Neural progenitor cell (in vitro differentiated cells): Measurements from ENCODE around the gene SIDT2. TPM values are rescaled to one million over a fixed set of nuclear protein-coding genes. Genes with fewer than 3 reads are reported as not detected.

Source experiments
- DNase-seq: peaks from one replicate; pipeline ENCODE4 v3.0.0-alpha.2; 2016; ENCODE audit warnings: low spot score
- H2AFZ ChIP-seq: fragments of 200-600 bp; sonication (generic); replicated peaks from 2 replicates; pipeline ENCODE4 v1.6.1; 2016; ENCODE audit warnings: antibody characterized with exemption
- H3F3A ChIP-seq: fragments of 200-600 bp; sonication (generic); 2 replicates; pipeline ENCODE4 v1.6.1; 2016; ENCODE audit warnings: antibody characterized with exemption, low read depth
- H3K27ac ChIP-seq: fragments of 200-600 bp; sonication (generic); 2 replicates; pipeline ENCODE4 v1.5.1; 2016; ENCODE audit warnings: mild to moderate bottlenecking
- H3K27me3 ChIP-seq: fragments of 200-600 bp; sonication (generic); 2 replicates; pipeline ENCODE4 v1.6.1; 2016; ENCODE audit warnings: mild to moderate bottlenecking, moderate library complexity
- H3K36me3 ChIP-seq: fragments of 200-600 bp; sonication (generic); 2 replicates; pipeline ENCODE4 v1.5.1; 2016
- H3K4me1 ChIP-seq: fragments of 200-600 bp; sonication (generic); 2 replicates; pipeline ENCODE4 v1.6.1; 2016; ENCODE audit warnings: mixed run types
- H3K4me2 ChIP-seq: fragments of 200-600 bp; sonication (generic); 2 replicates; pipeline ENCODE4 v1.6.1; 2016
- H3K4me3 ChIP-seq: fragments of 200-600 bp; sonication (generic); 2 replicates; pipeline ENCODE4 v1.5.1; 2016
- H3K79me2 ChIP-seq: fragments of 200-600 bp; sonication (generic); 2 replicates; pipeline ENCODE4 v1.6.1; 2016; ENCODE audit warnings: low read depth
- H3K9ac ChIP-seq: fragments of 200-600 bp; sonication (generic); 2 replicates; pipeline ENCODE4 v1.6.1; 2016
- H3K9me3 ChIP-seq: fragments of 200-600 bp; sonication (generic); 2 replicates; pipeline ENCODE4 v1.5.1; 2016; ENCODE audit warnings: low read depth
- H4K20me1 ChIP-seq: fragments of 200-600 bp; sonication (generic); 2 replicates; pipeline ENCODE4 v1.6.1; 2016; ENCODE audit warnings: low read depth
- H3K27ac Mint-ChIP-seq: 3 replicates; pipeline ENCODE4 v1.8.0; 2021; ENCODE audit warnings: mixed read lengths
- H3K27me3 Mint-ChIP-seq: 2 replicates; pipeline ENCODE4 v1.8.0; 2022; ENCODE audit warnings: low read depth, mild to moderate bottlenecking, inconsistent platforms, moderate library complexity, mixed read lengths; ENCODE audit not compliant: insufficient read depth
- H3K36me3 Mint-ChIP-seq: 3 replicates; pipeline ENCODE4 v1.8.0; 2021; ENCODE audit warnings: mixed read lengths
- H3K4me1 Mint-ChIP-seq: 3 replicates; pipeline ENCODE4 v1.8.0; 2021; ENCODE audit warnings: mixed read lengths
- H3K4me3 Mint-ChIP-seq: 3 replicates; pipeline ENCODE4 v1.8.0; 2021; ENCODE audit warnings: mild to moderate bottlenecking, moderate library complexity, mixed read lengths
- H3K9me3 Mint-ChIP-seq: 3 replicates; pipeline ENCODE4 v1.8.0; 2020; ENCODE audit warnings: mixed read lengths
- CTCF ChIP-seq: fragments of 200-600 bp; sonication (generic); IDR thresholded peaks from 2 replicates; pipeline ENCODE4 v1.5.1; 2017; ENCODE audit warnings: antibody characterized with exemption, mild to moderate bottlenecking
- EZH2 ChIP-seq: fragments of 200-600 bp; sonication (generic); IDR thresholded peaks from 2 replicates; pipeline ENCODE4 v1.6.1; 2017; ENCODE audit warnings: antibody characterized with exemption, mild to moderate bottlenecking, moderate library complexity
- EZH2phosphoT487 ChIP-seq: fragments of 200-600 bp; sonication (generic); IDR thresholded peaks from 2 replicates; pipeline ENCODE4 v1.6.1; 2017; ENCODE audit warnings: antibody characterized with exemption
- total RNA-seq: library from RNA; depleted of rRNA; stranded (reverse); fragments of >200 nt; gene quantifications from 2 replicates; pipeline ENCODE4 v1.2.3, GENCODE V29; 2015; ENCODE audit warnings: low replicate concordance

SIDT2 gene
- total RNA-seq, 1 donor from 2014 or later, result 13.3 TPM

GRCh38 chr11:117159892-117160291 lies 18.7 kb upstream of the SIDT2 start:
- H3K4me3 Mint-ChIP-seq, result no peak overlapping the region
- Histone ChIP-seq H3K4me2 (no peak overlapping the region), H3K27me3 (no peaks in the 10 kb centered on the region), H3K36me3 (peaks cover 19% of the 10 kb centered on the region), H3K27ac (no peak overlapping the region), H3K4me3 (no peak overlapping the region), H2AFZ (no peak overlapping the region), H3K79me2 (peaks cover 84% of the 10 kb centered on the region), H3F3A (peaks cover 13% of the 10 kb centered on the region), H3K4me1 (no peaks in the 10 kb centered on the region), H3K9me3 (no peaks in the 10 kb centered on the region), H4K20me1 (peaks cover 68% of the 10 kb centered on the region), H3K9ac (no peak overlapping the region)
- peaks cover 22% of the 10 kb centered on the region for H3K36me3 Mint-ChIP-seq
- H3K9me3 Mint-ChIP-seq, result no peaks in the 10 kb centered on the region
- no peak for TF ChIP-seq EZH2phosphoT487
- no peak for TF ChIP-seq EZH2
- no peak for DNase-seq
- H3K27me3 Mint-ChIP-seq, result peaks cover 2% of the 10 kb centered on the region
- H3K4me1 Mint-ChIP-seq, result no peaks in the 10 kb centered on the region
- H3K27ac Mint-ChIP-seq, result no peak overlapping the region

- H3F3A ChIP-seq, result peaks cover 9% of the 10 kb centered on the region
- no peaks in the 10 kb centered on the region for H3K27me3 ChIP-seq
- Mint-ChIP-seq H3K27ac (no peak overlapping the region), H3K27me3 (peaks cover 2% of the 10 kb centered on the region), H3K4me1 (no peaks in the 10 kb centered on the region), H3K9me3 (no peaks in the 10 kb centered on the region), H3K36me3 (peaks cover 25% of the 10 kb centered on the region), H3K4me3 (no peak overlapping the region)
- H4K20me1 ChIP-seq, result peaks cover 59% of the 10 kb centered on the region
- TF ChIP-seq CTCF, result no peak
- TF ChIP-seq EZH2, result no peak
- TF ChIP-seq EZH2phosphoT487, result no peak
- no peak overlapping the region for H3K9ac ChIP-seq
- no peaks in the 10 kb centered on the region for H3K4me1 ChIP-seq
- no peak overlapping the region for H3K4me2 ChIP-seq
- no peaks in the 10 kb centered on the region for H3K9me3 ChIP-seq
- H3K79me2 ChIP-seq, result peaks cover 79% of the 10 kb centered on the region
- no peak overlapping the region for H3K27ac ChIP-seq
- no peak overlapping the region for H3K4me3 ChIP-seq
- no peak overlapping the region for H2AFZ ChIP-seq
- no peak for DNase-seq
- H3K36me3 ChIP-seq, result peaks cover 19% of the 10 kb centered on the region
Measured at GRCh38 chr11:117160826-117161225, 17.7 kb upstream of the SIDT2 start.

DNA sequence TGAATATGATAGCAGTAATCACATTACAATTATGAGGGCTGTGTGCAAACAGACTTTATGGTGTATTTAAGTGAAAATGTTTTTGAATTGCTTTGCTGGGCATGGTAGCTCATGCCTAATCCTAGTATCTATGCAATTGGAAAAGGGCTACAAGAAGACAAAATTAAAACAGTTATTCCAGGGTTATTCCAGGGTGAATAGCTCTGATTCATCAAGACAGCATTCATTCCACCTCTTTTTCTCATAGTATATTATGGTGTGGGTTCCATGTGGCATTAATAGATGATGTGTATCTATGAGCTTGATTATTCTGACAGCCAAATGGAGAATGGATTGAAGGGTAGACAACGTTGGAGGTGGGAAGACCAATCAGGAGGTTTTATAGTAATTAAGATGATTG lies 12.1 kb upstream of the SIDT2 start:
- Histone ChIP-seq H3K79me2 (peaks cover 32% of the 10 kb centered on the region), H3K27ac (no peak overlapping the region), H3K9ac (no peak overlapping the region), H3K4me1 (peaks cover 13% of the 10 kb centered on the region), H3K4me3 (no peak overlapping the region), H3K27me3 (no peaks in the 10 kb centered on the region), H3K36me3 (peaks cover 16% of the 10 kb centered on the region), H3K4me2 (no peak overlapping the region), H4K20me1 (peaks cover 54% of the 10 kb centered on the region), H3K9me3 (no peaks in the 10 kb centered on the region), H2AFZ (no peak overlapping the region), H3F3A (peaks cover 26% of the 10 kb centered on the region)
- H3K27me3 Mint-ChIP-seq, result no peaks in the 10 kb centered on the region
- no peak overlapping the region for H3K27ac Mint-ChIP-seq
- peaks cover 15% of the 10 kb centered on the region for H3K36me3 Mint-ChIP-seq
- peaks cover 8% of the 10 kb centered on the region for H3K4me1 Mint-ChIP-seq
- no peak overlapping the region for H3K4me3 Mint-ChIP-seq
- TF ChIP-seq EZH2 (no peak), CTCF (no peak), EZH2phosphoT487 (no peak)
- no peaks in the 10 kb centered on the region for H3K9me3 Mint-ChIP-seq
- no peak for DNase-seq

GRCh38 chr11:117169736-117170135 lies 8.8 kb upstream of the SIDT2 start:
- TF ChIP-seq EZH2phosphoT487 (no peak), EZH2 (no peak), CTCF (no peak)
- Histone ChIP-seq H3K27ac (peak overlapping the region; percentile 8), H4K20me1 (peaks cover 60% of the 10 kb centered on the region), H3K4me2 (no peak overlapping the region), H3F3A (peaks cover 42% of the 10 kb centered on the region), H3K9ac (no peak overlapping the region), H2AFZ (no peak overlapping the region), H3K27me3 (no peaks in the 10 kb centered on the region), H3K79me2 (peaks cover 14% of the 10 kb centered on the region), H3K4me3 (no peak overlapping the region), H3K4me1 (peaks cover 35% of the 10 kb centered on the region), H3K9me3 (no peaks in the 10 kb centered on the region), H3K36me3 (peaks cover 8% of the 10 kb centered on the region)
- Mint-ChIP-seq H3K27ac (no peak overlapping the region), H3K4me3 (no peak overlapping the region), H3K4me1 (peaks cover 14% of the 10 kb centered on the region), H3K36me3 (peaks cover 10% of the 10 kb centered on the region), H3K27me3 (no peaks in the 10 kb centered on the region), H3K9me3 (no peaks in the 10 kb centered on the region)
- no peak for DNase-seq
